Coronary artery (tissue), 2 donors: ENCODE measurements around the gene LRRN4.

Experiments used
- DNase-seq: peaks from one replicate; pipeline ENCODE4 v3.0.0-alpha.2; 2017; ENCODE audit warnings: low spot score
- H3K27ac ChIP-seq, 2 donors: fragments of 200-600 bp; sonication (generic); one replicate each; pipeline ENCODE4 v1.5.1; 2016 to 2019
- H3K4me3 ChIP-seq: fragments of 200-600 bp; sonication (generic); 2 replicates; pipeline ENCODE4 v1.5.1; 2016; ENCODE audit warnings: mild to moderate bottlenecking, moderate library complexity
- CTCF ChIP-seq: fragments of 200-600 bp; sonication (generic); IDR thresholded peaks from one replicate; pipeline ENCODE4 v1.5.1; 2019; ENCODE audit warnings: antibody characterized with exemption

Gene LRRN4

DNA sequence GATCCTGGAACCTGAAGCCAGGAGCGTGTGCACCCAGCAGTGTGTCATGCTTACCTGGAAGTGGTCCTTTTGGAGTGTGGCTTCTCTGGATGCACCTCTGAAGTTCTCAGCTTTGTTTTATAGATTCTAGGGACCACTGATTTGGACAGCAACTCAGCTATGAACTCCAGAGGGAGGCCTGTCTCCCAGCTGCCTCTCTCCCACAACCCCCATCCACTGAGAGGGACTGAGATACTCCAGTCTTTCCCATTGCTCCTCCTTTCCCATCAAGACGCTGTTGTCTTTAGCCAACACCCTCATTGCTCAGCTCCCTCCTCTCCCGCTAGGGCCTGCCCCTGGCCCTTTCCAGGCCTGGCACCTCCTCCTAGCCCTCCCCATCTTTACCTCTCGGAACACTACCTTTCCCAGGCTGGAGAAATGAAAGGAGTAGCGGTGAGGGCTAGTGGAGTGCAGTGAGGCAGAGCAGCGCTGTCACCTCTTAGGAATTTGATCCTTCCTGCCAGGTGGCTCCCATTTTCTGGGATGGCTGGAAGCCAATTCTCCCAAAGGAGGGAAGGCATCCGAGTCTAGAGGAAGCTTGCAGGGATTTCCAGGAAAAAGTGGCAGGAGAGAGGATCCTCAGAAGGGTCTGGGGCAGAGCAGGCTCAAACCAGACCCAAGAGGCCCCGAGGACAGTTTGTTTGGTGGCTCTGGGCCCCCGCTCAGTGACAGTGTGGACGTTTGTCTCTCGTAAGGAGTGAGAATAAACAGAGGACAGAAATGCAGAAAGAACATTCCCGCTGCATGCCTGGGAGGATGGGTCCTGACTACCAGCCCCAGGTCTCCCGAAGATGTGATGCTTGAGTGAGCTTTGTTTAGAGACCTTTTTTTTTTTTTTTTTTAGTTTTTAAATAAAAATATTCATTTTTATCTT lies at the start of gene LRRN4:
LRRN4 (minus strand) TSS at position 285 of the 913 bp plus-strand sequence. CDS start 1,261 bp downstream, outside the sequence.
- DNase-seq: no peak
- H3K27ac ChIP-seq: no peak within 1 kb of the TSS
- no peak within 1 kb of the TSS for H3K4me3 ChIP-seq

DNA sequence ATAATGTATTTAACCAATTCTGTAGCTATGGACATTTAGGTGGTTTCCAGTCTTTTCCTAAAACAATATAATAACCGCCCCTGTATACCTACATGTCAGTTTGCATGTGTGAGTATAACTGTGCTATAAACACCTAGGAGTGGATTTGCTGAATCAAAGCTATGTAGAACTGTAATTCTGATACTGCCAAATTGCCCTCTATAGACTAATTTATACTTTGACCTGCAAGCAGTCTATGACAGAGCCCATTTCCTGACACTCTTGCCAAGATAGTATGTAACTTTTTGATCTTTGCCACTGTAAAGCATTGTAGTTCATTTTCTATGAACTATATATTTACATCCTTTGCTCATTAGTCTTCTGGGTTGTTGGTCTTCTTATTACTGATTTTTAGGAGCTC lies 49.4 kb upstream of the LRRN4 start:
- DNase-seq: no peak
- no peak overlapping the region for H3K4me3 ChIP-seq
- H3K27ac ChIP-seq: no peak overlapping the region
- TF ChIP-seq CTCF: no peak

More for the DNA sequence above, at the start of gene LRRN4:
- no peak for TF ChIP-seq CTCF

- TF ChIP-seq CTCF: no peak
- Histone ChIP-seq H3K4me3 (no peak overlapping the region), H3K27ac (no peak overlapping the region)
- no peak for DNase-seq
Measured at GRCh38 chr20:6101346-6101745, 47.5 kb upstream of the LRRN4 start.

DNA sequence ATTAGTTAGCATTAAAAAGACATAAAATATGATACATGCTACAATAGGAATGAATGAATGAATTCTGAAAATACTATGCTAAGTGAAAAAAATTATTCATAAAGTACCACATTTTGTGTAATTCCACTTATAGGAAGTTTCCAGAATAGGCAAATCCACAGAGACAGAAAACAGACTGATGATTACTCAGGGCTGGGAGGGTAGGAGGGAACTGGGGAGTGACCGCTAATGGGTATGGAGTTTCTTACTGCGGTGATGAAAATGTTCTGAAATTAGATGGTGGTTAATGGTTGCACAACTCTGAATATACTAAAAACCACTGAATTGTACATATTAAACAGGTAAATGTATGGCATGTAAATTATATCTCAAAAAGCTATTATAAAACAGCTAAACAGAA lies 46.4 kb upstream of the LRRN4 start:
- H3K4me3 ChIP-seq: no peak overlapping the region
- TF ChIP-seq CTCF: no peak
- H3K27ac ChIP-seq: no peak overlapping the region
- DNase-seq: no peak

GRCh38 chr20:6099819-6100218 lies 46.0 kb upstream of the LRRN4 start:
- H3K27ac ChIP-seq: no peak overlapping the region
- no peak for TF ChIP-seq CTCF
- no peak overlapping the region for H3K4me3 ChIP-seq
- DNase-seq: no peak

DNA sequence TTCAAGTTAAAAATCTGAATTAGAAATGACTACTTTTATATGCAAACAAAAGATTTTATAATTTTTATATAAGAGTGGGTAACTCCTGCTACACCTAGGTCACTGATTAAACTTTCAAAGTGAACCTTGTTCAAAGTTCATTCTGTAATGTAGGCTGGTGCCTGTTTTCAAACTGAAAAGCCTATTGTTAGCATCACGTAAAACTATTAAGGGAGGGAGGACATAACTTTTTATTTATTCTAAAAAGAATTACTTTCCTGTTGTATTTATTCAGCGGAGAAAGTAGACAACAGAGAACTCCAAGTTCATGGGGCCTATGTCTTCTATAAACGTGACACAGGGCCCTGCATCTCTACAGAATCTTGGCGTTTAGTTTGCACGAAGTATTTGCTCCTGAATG lies 41.5 kb upstream of the LRRN4 start:
- DNase-seq: no peak
- H3K4me3 ChIP-seq: no peak overlapping the region
- no peak for TF ChIP-seq CTCF
- no peak overlapping the region for H3K27ac ChIP-seq

DNA sequence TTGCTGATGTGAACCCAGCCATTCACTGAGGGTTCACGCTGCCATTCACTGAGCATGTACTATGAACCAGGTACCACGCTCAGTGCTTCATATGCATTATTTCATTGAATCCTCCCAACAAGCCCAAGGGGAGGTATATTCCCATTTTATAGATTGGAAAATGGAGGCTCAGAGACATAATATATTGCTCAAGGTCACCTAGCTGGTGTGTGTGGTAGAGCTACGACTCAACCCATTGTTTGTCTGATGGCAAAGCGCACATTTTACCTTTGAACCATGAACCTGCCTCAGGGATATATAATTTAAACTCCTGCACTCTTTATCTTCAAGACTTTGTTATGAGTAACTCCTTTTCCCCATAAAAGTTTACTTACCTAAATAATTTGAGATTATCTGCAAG lies 40.7 kb upstream of the LRRN4 start:
- no peak for TF ChIP-seq CTCF
- Histone ChIP-seq H3K27ac (no peak overlapping the region), H3K4me3 (no peak overlapping the region)
- DNase-seq: no peak
